HUDEP-2 (cell line): ENCODE results near the gene MTA1.

ENCODE experiments used
- DNase-seq, 76 experiments: peaks; one replicate each; lab custom pipeline; 2025; ENCODE audit not compliant: unreplicated experiment in 76 of 76; lab: John Stamatoyannopoulos, UW

MTA1 gene

DNA sequence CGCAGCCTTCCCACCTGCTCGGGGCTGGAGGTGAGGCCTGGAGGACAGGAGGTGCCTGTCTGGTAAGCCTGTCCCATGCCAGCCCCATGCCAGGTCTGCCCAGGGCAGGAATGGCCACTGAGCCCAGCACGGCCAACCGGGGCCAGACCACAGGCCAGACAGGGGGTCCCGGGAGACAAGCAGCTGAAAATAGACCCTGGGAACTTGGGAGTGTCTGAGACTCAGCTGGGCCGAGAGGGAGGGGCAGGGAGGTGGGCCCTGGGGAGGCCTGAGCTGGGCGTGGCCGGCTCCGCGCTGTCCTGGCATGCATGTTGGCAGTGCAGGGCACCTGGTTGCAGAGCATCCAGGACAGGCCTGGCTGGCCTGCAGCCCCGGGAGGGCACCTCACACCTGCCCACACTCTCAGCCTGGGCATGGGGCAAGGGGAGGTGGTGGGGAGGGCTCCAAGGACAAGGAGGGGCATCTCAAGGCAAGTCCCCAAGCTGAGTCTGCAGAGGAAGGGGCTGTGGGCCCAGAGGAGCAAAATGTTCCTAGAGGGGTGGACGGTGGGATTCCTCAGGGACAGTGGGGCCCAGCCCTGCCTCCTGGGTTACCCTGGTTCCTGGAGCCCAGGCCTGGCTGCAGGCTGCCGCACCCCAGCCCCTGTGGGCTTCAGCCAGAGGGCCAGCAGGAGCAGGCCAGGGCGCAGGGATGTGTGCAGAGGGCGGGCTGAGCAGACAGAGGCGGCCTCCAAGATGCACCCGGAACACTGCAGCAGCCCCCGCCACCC, 63.9 kb downstream of the MTA1 start:
- no peak for DNase-seq

- no peak for DNase-seq
Measured at GRCh38 chr14:105484069-105484996, 64.7 kb downstream of the MTA1 start.

- no peak for DNase-seq
Measured at GRCh38 chr14:105484997-105485393, 65.4 kb downstream of the MTA1 start.

GRCh38 chr14:105485739-105486162, 66.1 kb downstream of the MTA1 start:
- peak in 73 of 76 experiments; percentile 10 to 85 (median 67) for DNase-seq

GRCh38 chr14:105486163-105486973, 66.7 kb downstream of the MTA1 start, which contains the start of gene CRIP1:
CRIP1 (plus strand) TSS chr14:105486886; CDS start chr14:105487260, 374 bp downstream.
- DNase-seq: peak in 36 of 76 experiments; percentile 25 to 83 (median 52)

DNA sequence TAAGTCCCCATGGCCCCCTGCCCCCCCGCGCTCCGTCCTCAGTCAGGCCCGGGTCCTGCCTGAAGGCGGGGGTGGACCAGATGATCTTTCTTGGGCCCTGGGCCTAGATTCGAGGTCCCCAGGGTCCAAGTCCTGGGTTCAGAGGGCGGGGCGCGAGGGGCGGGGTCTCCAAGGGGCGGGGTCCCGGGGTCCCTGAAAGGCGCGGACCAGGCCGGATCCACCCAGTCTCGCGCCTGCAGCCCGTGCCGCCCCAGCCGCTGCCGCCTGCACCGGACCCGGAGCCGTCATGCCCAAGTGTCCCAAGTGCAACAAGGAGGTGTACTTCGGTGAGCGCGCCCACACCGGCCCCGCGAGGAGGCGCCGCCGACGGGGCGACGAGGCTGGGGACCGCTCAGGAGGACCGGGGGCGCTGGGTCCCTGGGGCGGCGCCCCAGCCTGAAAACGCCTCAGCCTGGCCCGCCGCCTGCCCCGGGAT, 67.4 kb downstream of the MTA1 start:
- DNase-seq: peak in 13 of 76 experiments; percentile 11 to 36 (median 23)

- DNase-seq: peak in 8 of 76 experiments; percentile 12 to 34 (median 22)
Measured at GRCh38 chr14:105487449-105487985, 67.9 kb downstream of the MTA1 start.

GRCh38 chr14:105487986-105488777, 68.6 kb downstream of the MTA1 start:
- peak in 2 of 76 experiments; percentile 14 to 39 for DNase-seq

DNA sequence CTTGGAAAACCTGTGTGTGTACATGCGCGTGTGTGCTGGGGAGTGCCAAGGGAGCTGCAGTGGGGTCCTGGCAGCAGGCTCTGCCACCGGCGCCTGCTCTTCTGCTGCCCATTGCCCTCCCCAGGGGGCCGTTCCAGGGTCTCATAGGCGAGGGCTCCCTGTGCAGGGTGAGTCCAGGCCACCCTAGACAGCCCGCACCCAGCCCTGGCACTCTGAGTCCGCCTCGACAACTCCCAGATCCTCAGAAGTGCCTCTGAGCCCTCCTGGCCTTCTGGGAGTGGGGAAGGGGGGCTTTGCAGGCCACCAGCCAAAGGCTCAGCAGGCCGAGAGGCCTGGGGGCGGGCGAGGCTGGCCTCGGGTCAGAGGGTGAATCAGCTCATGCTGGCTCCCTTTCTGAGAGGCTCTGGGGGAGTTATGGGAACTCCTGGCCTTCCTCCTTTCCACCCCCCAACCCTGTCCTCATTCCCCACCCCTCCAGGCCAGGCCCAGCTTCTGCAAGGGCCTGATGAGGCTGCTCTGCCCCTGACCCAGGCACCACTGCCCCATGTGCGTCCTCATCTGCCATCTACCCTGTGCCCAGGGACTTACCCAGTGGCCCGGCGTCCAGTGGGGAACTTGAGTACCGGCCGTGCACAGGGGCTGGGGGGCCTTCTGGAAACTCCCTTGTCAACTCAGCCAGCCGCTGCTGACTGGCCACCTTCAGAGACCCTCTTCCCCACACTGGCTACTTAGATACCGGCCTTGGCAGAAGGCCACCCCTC, 69.3 kb downstream of the MTA1 start:
- DNase-seq: no peak

- peak in 69 of 76 experiments; percentile 9 to 86 (median 67) for DNase-seq
Measured at GRCh38 chr14:105489542-105490266, 70.1 kb downstream of the MTA1 start.

GRCh38 chr14:105490267-105490571, 70.6 kb downstream of the MTA1 start:
- peak in 2 of 76 experiments; percentile 44 to 54 for DNase-seq

DNA sequence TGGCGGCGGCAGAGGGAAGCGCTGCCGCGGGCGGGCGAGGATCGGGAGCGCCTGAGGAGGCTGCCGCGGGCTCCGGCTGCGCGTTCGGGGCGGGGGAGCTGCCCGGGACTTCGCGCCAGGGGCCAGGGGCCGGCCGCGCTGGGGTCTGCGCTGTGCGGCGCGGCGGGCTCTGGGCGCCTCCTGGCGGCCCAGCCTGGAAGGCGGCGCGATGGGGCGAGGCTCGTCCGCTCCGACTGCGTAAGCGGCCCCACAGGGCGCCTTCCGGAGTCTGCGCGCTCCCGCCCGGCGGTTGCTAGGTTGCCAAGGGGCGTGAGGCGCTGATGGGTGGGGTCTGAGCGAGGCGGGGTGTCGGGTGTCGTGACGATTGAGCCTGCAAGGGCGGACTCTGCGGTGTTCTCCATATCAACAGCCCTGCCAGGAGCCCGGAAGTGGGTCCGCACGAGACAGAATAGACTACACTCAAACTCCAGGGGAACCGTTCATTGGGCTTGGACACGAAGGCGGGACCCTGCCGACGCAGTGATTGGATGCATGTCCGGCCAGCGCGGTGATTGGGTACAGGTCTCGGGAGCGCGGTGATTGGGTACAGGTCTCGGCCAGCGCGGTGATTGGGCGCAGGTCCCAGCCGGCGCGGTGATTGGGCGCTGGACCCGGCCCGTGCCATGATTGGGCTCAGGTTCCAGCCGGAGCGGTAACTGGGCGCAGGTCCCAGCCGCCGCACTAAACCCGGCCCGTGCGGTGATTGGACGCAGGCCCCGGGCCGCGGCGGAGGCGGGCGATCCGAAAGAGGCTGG, 71.1 kb downstream of the MTA1 start, which contains the start of gene TEDC1:
Gene TEDC1, plus strand, starts transcription at position 675 of the 794 bp plus-strand sequence. CDS start 130 bp downstream, outside the sequence.
- DNase-seq: peak in 74 of 76 experiments; percentile 94 to 100 (median 99)

- DNase-seq: peak in 74 of 76 experiments; percentile 43 to 96 (median 87)
Measured at GRCh38 chr14:105491366-105491973, 71.8 kb downstream of the MTA1 start.

GRCh38 chr14:105492031-105492970, 72.7 kb downstream of the MTA1 start:
- DNase-seq: no peak
